GM12878 (cell line): ENCODE measurements around the gene KDSR. TPM values are rescaled to one million over a fixed set of nuclear protein-coding genes. Genes with fewer than 3 reads are reported as not detected.

Experiments used
- ATAC-seq: fragments of 200-7000 bp; cut with Tn5 transposase; 3 replicates; pipeline ENCODE4 v1.9.1; 2020; ENCODE audit warnings: mild to moderate bottlenecking, moderate library complexity
- BruUV-seq: library from RNA; stranded (reverse); fragments of 400-500 nt; replicated peaks from 2 replicates; lab custom pipeline; 2021; lab: Mats Ljungman, UMichigan
- CTCF ChIA-PET: fragments of 300-600 bp; sonication (Branson Sonifier 250); formaldehyde crosslinking; extraction: SDS; loops from one replicate; lab custom pipeline; 2021; ENCODE audit warnings: inconsistent platforms; lab: Yijun Ruan, JAX
- POLR2A ChIA-PET: fragments of 350-600 bp; formaldehyde crosslinking; extraction: SDS; loops from one replicate; lab custom pipeline; 2021; ENCODE audit warnings: inconsistent platforms; lab: Charles Lee
- RAD21 ChIA-PET: fragments of 300-600 bp; sonication (Branson Sonifier 250); formaldehyde crosslinking; loops from one replicate; lab custom pipeline; 2023; ENCODE audit warnings: antibody characterized with exemption; ENCODE audit not compliant: unreplicated experiment; lab: Charles Lee
- SMC1A ChIA-PET: fragments of 300-600 bp; sonication (Branson Sonifier 250); formaldehyde crosslinking; loops from one replicate; lab custom pipeline; 2023; ENCODE audit not compliant: unreplicated experiment, uncharacterized antibody; lab: Charles Lee
- DNase-seq: peaks from one replicate; pipeline ENCODE4 v3.0.0-alpha.2; 2011; ENCODE audit warnings: low read depth, low spot score
- FAIRE-seq: peaks from 3 replicates; lab custom pipeline; 2011; peaks lifted over from hg19 to GRCh38; lab: Jason Lieb, UNC
- H2AFZ ChIP-seq: 2 replicates; pipeline ENCODE4 v1.6.0; 2011; ENCODE audit warnings: low read depth, low read length, control low read depth; ENCODE audit not compliant: control insufficient read depth
- H3K27ac ChIP-seq: 2 replicates; pipeline ENCODE4 v1.5.1; 2011; ENCODE audit warnings: control low read depth; ENCODE audit not compliant: control insufficient read depth, insufficient read depth
- H3K27me3 ChIP-seq, 2 experiments: replicated peaks in 1 of 2; 2 replicates each; pipeline versions ENCODE4 v1.6.0 to v1.6.1; 2011; ENCODE audit warnings: low read length in 1 of 2; ENCODE audit not compliant: control insufficient read depth in 2 of 2, insufficient read depth in 2 of 2
- H3K36me3 ChIP-seq, 2 experiments: 2 replicates each; pipeline ENCODE4 v1.5.1; 2011; ENCODE audit warnings: low read length in 1 of 2; ENCODE audit not compliant: control insufficient read depth in 2 of 2, insufficient read depth in 2 of 2
- H3K4me1 ChIP-seq: 2 replicates; pipeline ENCODE4 v1.6.1; 2011; ENCODE audit warnings: mild to moderate bottlenecking, low read length, moderate library complexity, mixed read lengths; ENCODE audit not compliant: control insufficient read depth, insufficient read depth
- H3K4me2 ChIP-seq: 2 replicates; pipeline ENCODE4 v1.6.0; 2011; ENCODE audit warnings: control low read depth; ENCODE audit not compliant: control insufficient read depth, insufficient read depth
- H3K4me3 ChIP-seq: fragments of 200-600 bp; sonication (generic); 2 replicates; pipeline ENCODE4 v1.5.1; 2016
- H3K79me2 ChIP-seq: 2 replicates; pipeline ENCODE4 v1.6.0; 2011; ENCODE audit warnings: low read length; ENCODE audit not compliant: control insufficient read depth, insufficient read depth
- H3K9ac ChIP-seq: 2 replicates; pipeline ENCODE4 v1.8.0; 2011; ENCODE audit warnings: low read length, control low read depth, mixed read lengths; ENCODE audit not compliant: control insufficient read depth, insufficient read depth
- H3K9me3 ChIP-seq: replicated peaks from 3 replicates; pipeline ENCODE4 v1.5.1; 2011; ENCODE audit warnings: mild to moderate bottlenecking, low read length; ENCODE audit not compliant: control insufficient read depth, insufficient read depth
- H4K20me1 ChIP-seq: 2 replicates; pipeline ENCODE4 v1.6.0; 2011; ENCODE audit not compliant: control insufficient read depth, insufficient read depth
- ATF7 ChIP-seq: fragments of 450-650 bp; IDR thresholded peaks from 2 replicates; pipeline ENCODE4 v1.6.1; 2016; ENCODE audit warnings: low read depth, mild to moderate bottlenecking
- BMI1 ChIP-seq: fragments of 450-650 bp; IDR thresholded peaks from 2 replicates; pipeline ENCODE4 v1.6.1; 2016; ENCODE audit warnings: mild to moderate bottlenecking, moderate library complexity, borderline replicate concordance
- HDGF ChIP-seq: fragments of 450-650 bp; IDR thresholded peaks from 2 replicates; pipeline ENCODE4 v1.6.1; 2016; ENCODE audit warnings: antibody characterized with exemption
- POLR2AphosphoS2 ChIP-seq: IDR thresholded peaks from 2 replicates; pipeline ENCODE4 v1.6.1; 2011; ENCODE audit warnings: low read depth, mild to moderate bottlenecking, low read length, improper control_type of control experiment, moderate library complexity
- POLR2AphosphoS5 ChIP-seq: IDR thresholded peaks from 2 replicates; pipeline ENCODE4 v1.6.1; 2011; ENCODE audit warnings: mild to moderate bottlenecking, low read length, inconsistent platforms
- TBL1XR1 ChIP-seq: IDR thresholded peaks from 2 replicates; pipeline ENCODE4 v1.6.1; 2012; ENCODE audit warnings: low read depth, low read length, improper control_type of control experiment
- TCF7 ChIP-seq: IDR thresholded peaks from 2 replicates; pipeline ENCODE4 v1.6.1; 2014; ENCODE audit warnings: antibody characterized with exemption, borderline replicate concordance
- ZBED1 ChIP-seq: IDR thresholded peaks from 2 replicates; pipeline ENCODE4 v1.6.1; 2016; ENCODE audit warnings: borderline replicate concordance
- ZNF622 ChIP-seq: fragments of 450-650 bp; IDR thresholded peaks from 2 replicates; pipeline ENCODE4 v1.6.1; 2017; ENCODE audit warnings: mild to moderate bottlenecking, inconsistent platforms
- WGBS: methylation state at CpG from one replicate; pipeline ENCODE4 v1.1.6; 2016; ENCODE audit warnings: low lambda C conversion rate; ENCODE audit not compliant: insufficient replicate concordance, insufficient coverage; ENCODE audit errors: missing lambda C conversion rate; 5-methylcytosine and 5-hydroxymethylcytosine counted together
- in situ Hi-C: fragments of 300-500 bp; cut with MboI; formaldehyde crosslinking; loops from 9 replicates; pipeline ENCODE4 v1.14.3; 2018; ENCODE audit warnings: mixed read lengths
- intact Hi-C: fragments of 100-400 bp; cut with micrococcal nuclease; formaldehyde crosslinking; loops from one replicate; pipeline ENCODE4 v1.14.2; 2022; ENCODE audit not compliant: unreplicated experiment
- polyA plus RNA-seq, 11 experiments: library from polyadenylated mRNA; depleted of rRNA in 4 of 11; unstranded in 6 of 11; stranded (reverse) in 5 of 11; fragments of >200 nt; fragmentation: Nextera tagmentation in 4 of 11; fragmentation: Illumina TruSeq in 1 of 11; extraction: Ambion mirVana in 4 of 11; extraction: Trizol in 1 of 11; gene quantifications; 1 replicate in 1 of 11; 2 replicates in 10 of 11; pipeline versions ENCODE4 v1.2.1 to v1.2.3, GENCODE V29; 2011 to 2016; ENCODE audit warnings: inconsistent platforms in 2 of 11, missing spikeins in 2 of 11, low read depth in 1 of 11
- total RNA-seq, 4 experiments: library from RNA; depleted of rRNA in 3 of 4; stranded (reverse); fragments of >200 nt in 3 of 4; fragmentation: Illumina TruSeq in 1 of 4; extraction: Trizol in 1 of 4; gene quantifications; 2 replicates each; pipeline versions ENCODE4 v1.2.1 to v1.2.3, GENCODE V29; 2013 to 2021
- TF ChIP-seq, protein P1 (sequence below), 3 experiments: IDR thresholded peaks in 2 of 3; conservative IDR thresholded peaks in 1 of 3; 2 replicates each; pipeline ENCODE4 v1.5.1; 2011; ENCODE audit warnings: low read depth in 3 of 3, low read length in 3 of 3, mild to moderate bottlenecking in 3 of 3, control low read depth in 2 of 3, moderate library complexity in 2 of 3, inconsistent platforms in 1 of 3, mixed read lengths in 1 of 3; ENCODE audit not compliant: control insufficient read depth in 2 of 3, insufficient read depth in 1 of 3; ENCODE audit errors: extremely low read depth in 1 of 3
- TF ChIP-seq, protein P2 (sequence below): fragments of 450-650 bp; conservative IDR thresholded peaks from 2 replicates; pipeline ENCODE4 v1.6.1; 2017; ENCODE audit warnings: mild to moderate bottlenecking, moderate library complexity

KDSR gene
- total and polyA plus RNA-seq, 10 of the 15 experiments (the other 5 are each of a cell fraction or from before 2014, with no cell fraction given): 5.2 to 25.9 (median 14.3) TPM

DNA sequence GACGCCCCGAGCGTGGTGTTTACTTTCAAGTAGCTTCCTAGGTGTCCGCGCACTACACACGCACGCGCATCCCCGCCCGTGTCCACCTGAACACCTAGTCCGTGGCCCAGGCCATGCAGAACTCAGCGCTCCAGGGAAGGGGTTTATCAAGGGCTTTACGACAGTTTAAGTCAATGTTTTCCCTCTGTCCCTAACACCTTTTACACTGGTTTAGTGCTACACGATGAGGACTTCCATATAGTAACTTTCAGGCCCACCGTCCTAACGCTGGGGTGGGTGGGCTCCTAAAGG is 46.1 kb downstream of the KDSR start:
- in situ Hi-C loops: loop anchor here (5.0 kb wide), 1 partner anchor 304 kb away; no protein-coding TSS in a partner anchor
- Histone ChIP-seq H3K36me3 (no peaks in the 10 kb centered on the region), H3K4me2 (peak overlapping the region; percentile 51), H3K9ac (peak overlapping the region; percentile 70)
- DNase-seq (no peak), ATAC-seq (no peak), FAIRE-seq (no peak)
- SMC1A ChIA-PET: interaction anchor here (1.0 to 7.2 kb wide), 6 partner anchors 167 to 304 kb away, joined by 3 to 92 read pairs (median 8); no protein-coding TSS in a partner anchor
- CTCF ChIA-PET: interaction anchor here (0.9 to 7.3 kb wide), 7 partner anchors 118 to 304 kb away, joined by 3 to 123 read pairs (median 70); no protein-coding TSS in a partner anchor
- TF ChIP-seq ZNF622 (no peak), TCF7 (no peak), BMI1 (no peak), POLR2AphosphoS2 (peak; percentile 9; the same call in 1 of the 2 replicates), POLR2AphosphoS5 (peak; percentile 66), TBL1XR1 (no peak), ATF7 (no peak), HDGF (no peak), ZBED1 (0 out of 2 replicates have a peak, but pooled peaks have one; percentile 27)
- TF ChIP-seq, protein P1, sequence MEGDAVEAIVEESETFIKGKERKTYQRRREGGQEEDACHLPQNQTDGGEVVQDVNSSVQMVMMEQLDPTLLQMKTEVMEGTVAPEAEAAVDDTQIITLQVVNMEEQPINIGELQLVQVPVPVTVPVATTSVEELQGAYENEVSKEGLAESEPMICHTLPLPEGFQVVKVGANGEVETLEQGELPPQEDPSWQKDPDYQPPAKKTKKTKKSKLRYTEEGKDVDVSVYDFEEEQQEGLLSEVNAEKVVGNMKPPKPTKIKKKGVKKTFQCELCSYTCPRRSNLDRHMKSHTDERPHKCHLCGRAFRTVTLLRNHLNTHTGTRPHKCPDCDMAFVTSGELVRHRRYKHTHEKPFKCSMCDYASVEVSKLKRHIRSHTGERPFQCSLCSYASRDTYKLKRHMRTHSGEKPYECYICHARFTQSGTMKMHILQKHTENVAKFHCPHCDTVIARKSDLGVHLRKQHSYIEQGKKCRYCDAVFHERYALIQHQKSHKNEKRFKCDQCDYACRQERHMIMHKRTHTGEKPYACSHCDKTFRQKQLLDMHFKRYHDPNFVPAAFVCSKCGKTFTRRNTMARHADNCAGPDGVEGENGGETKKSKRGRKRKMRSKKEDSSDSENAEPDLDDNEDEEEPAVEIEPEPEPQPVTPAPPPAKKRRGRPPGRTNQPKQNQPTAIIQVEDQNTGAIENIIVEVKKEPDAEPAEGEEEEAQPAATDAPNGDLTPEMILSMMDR (IDR thresholded peaks at IDR 0.05 in 2 of 3, conservative IDR thresholded peaks at IDR 0.05 in 1 of 3; ENCODE audit: control insufficient read depth in 2 of 3, extremely low read depth in 1 of 3, insufficient read depth in 1 of 3, low read depth in 3 of 3, low read length in 3 of 3): no peak
- TF ChIP-seq, protein P2, sequence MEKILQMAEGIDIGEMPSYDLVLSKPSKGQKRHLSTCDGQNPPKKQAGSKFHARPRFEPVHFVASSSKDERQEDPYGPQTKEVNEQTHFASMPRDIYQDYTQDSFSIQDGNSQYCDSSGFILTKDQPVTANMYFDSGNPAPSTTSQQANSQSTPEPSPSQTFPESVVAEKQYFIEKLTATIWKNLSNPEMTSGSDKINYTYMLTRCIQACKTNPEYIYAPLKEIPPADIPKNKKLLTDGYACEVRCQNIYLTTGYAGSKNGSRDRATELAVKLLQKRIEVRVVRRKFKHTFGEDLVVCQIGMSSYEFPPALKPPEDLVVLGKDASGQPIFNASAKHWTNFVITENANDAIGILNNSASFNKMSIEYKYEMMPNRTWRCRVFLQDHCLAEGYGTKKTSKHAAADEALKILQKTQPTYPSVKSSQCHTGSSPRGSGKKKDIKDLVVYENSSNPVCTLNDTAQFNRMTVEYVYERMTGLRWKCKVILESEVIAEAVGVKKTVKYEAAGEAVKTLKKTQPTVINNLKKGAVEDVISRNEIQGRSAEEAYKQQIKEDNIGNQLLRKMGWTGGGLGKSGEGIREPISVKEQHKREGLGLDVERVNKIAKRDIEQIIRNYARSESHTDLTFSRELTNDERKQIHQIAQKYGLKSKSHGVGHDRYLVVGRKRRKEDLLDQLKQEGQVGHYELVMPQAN: 0 out of 2 replicates have a peak, but pooled peaks have one; percentile 10
- TF ChIP-seq, all 136 proteins: peak for 4
- WGBS: 9% methylated on average over 16 of the region's 16 CpGs
- no peaks in the 10 kb centered on the region for H3K9me3 ChIP-seq
- BruUV-seq: no TSS peak
- ChIA-PET RAD21 (interaction anchor here (1.0 to 4.7 kb wide), 4 partner anchors 9 to 304 kb away, joined by 3 to 58 read pairs (median 17); no protein-coding TSS in a partner anchor), POLR2A (interaction anchor here (0.8 kb wide), 1 partner anchor 158 kb away, joined by 5 read pairs; no protein-coding TSS in a partner anchor)
- H2AFZ ChIP-seq: peak overlapping the region; percentile 15; the same call in 1 of the 2 replicates
- peak overlapping the region; percentile 54 for H3K4me3 ChIP-seq
- peak overlapping the region; percentile 75 for H3K27ac ChIP-seq
- peaks cover 50% of the 10 kb centered on the region for H3K79me2 ChIP-seq
- intact Hi-C loops: loop anchor here (5.0 to 10.0 kb wide), 3 partner anchors 101 to 606 kb away; partner anchors contain the start of genes PHLPP1 and VPS4B
- peaks cover 20% of the 10 kb centered on the region for H3K4me1 ChIP-seq
- H3K27me3 ChIP-seq: no peaks in the 10 kb centered on the region
- no peaks in the 10 kb centered on the region for H4K20me1 ChIP-seq
